Activated naive CD4-positive, alpha-beta T cell treated with anti-CD3 and anti-CD28 coated beads, Interleukin-2, amount 50 U/mL, for 24 hours (primary cell): Measurements from ENCODE around the gene CC2D2B.
"Not testable (repeated sequence)": the region's sequence is repeated elsewhere in the genome, so short reads cannot be mapped to it uniquely, and the experiment has no call there.

Source experiments
- H3K27ac Mint-ChIP-seq: one replicate; pipeline ENCODE4 v1.8.0; 2021; ENCODE audit warnings: mild to moderate bottlenecking, mixed read lengths
- H3K27me3 Mint-ChIP-seq: one replicate; pipeline ENCODE4 v1.8.0; 2021; ENCODE audit warnings: mixed read lengths
- H3K36me3 Mint-ChIP-seq: one replicate; pipeline ENCODE4 v1.8.0; 2021; ENCODE audit warnings: mixed read lengths
- H3K4me1 Mint-ChIP-seq: one replicate; pipeline ENCODE4 v1.8.0; 2021; ENCODE audit warnings: mixed read lengths
- H3K4me3 Mint-ChIP-seq: one replicate; pipeline ENCODE4 v1.8.0; 2021; ENCODE audit warnings: mild to moderate bottlenecking, mixed read lengths
- H3K9me3 Mint-ChIP-seq: one replicate; pipeline ENCODE4 v1.8.0; 2021; ENCODE audit warnings: mixed read lengths

CC2D2B gene

DNA sequence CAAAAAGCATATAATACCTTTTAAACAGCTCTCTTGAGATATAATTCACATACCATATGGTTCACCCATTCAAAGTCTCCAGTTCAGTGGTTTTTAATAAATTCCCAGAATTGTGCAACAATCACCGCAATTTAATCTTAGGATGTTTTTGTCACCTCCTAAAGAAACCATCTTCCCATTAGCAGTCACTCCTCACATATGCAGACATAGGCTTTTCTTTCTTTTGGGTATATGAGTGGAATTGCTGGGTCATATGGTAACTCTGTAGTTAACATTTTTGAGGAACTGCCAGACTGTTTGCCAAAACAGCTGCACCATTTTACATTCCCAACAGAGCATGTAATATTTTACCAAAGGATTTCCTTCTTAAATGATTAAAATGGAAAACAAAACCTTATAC is 57.0 kb downstream of the CC2D2B start:
- peaks cover 21% of the 10 kb centered on the region for H3K4me1 Mint-ChIP-seq
- H3K4me3 Mint-ChIP-seq, result no peak overlapping the region
- H3K36me3 Mint-ChIP-seq, result no peaks in the 10 kb centered on the region
- H3K27ac Mint-ChIP-seq, result no peak overlapping the region
- no peaks in the 10 kb centered on the region for H3K27me3 Mint-ChIP-seq
- H3K9me3 Mint-ChIP-seq, result no peaks in the 10 kb centered on the region

DNA sequence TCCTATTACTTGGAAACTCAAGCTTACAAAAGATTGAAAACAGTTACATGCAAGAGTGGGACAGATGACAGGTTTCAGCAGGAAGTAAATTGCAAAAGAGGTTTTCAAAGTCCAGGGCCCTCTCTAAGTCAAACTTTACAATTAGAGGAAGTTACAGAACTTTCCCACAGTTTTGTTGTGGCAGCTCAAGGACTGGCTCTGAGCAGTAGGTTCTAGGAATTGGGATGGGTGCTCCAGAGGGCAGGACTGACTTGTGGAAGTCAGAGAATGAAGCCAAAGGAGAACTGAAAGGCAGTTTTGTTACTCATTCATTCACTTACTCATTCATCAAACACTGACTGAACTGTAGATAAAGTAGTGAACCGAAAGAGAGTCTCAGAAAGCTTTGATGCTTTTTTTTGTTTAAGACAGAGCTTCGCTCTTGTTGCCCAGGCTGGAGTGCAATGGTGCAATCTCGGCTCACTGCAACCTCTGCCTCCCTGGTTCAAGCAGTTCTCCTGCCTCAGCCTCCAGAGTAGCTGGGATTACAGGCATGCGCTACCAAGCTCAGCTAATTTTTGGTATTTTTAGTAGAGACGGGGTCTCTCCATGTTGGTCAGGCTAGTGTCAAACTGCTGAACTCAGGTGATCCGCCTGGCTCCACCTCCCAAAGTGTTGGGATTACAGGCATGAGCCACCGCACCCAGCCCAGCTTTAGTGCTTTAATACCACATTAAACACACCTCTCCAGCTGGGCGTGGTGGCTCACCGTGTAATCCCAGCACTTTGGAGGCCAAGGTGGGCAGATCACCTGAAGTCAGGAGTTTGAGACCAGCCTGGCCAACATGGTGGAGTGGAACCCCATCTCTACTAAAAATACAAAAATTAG is 68.8 kb downstream of the CC2D2B start:
- no peaks in the 10 kb centered on the region for H3K4me1 Mint-ChIP-seq
- H3K27ac Mint-ChIP-seq, result no peak overlapping the region
- H3K9me3 Mint-ChIP-seq, result no peaks in the 10 kb centered on the region
- no peaks in the 10 kb centered on the region for H3K36me3 Mint-ChIP-seq
- peaks cover 6% of the 10 kb centered on the region for H3K27me3 Mint-ChIP-seq
- no peak overlapping the region for H3K4me3 Mint-ChIP-seq

DNA sequence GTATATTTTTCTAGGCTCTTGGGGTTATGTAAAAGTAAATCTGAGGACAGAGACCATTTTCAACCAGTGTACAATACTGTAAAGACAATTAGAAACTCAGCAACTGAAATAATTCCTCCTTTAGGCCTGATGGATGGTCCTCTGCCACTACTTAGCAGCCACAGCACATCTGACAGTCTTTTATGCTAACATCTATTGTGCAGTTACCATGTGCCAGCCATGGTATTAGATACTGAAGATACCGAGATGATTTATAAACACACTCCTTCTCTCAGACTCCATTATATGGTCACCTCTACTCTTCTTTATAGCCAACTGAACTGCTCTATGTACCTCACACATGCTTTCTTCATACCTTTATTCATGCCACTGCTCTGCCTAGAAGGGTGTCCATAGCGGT is 74.4 kb downstream of the CC2D2B start:
- no peak overlapping the region for H3K27ac Mint-ChIP-seq
- H3K9me3 Mint-ChIP-seq, result no peaks in the 10 kb centered on the region
- peaks cover 1% of the 10 kb centered on the region for H3K27me3 Mint-ChIP-seq
- no peaks in the 10 kb centered on the region for H3K36me3 Mint-ChIP-seq
- H3K4me1 Mint-ChIP-seq, result no peaks in the 10 kb centered on the region
- no peak overlapping the region for H3K4me3 Mint-ChIP-seq

DNA sequence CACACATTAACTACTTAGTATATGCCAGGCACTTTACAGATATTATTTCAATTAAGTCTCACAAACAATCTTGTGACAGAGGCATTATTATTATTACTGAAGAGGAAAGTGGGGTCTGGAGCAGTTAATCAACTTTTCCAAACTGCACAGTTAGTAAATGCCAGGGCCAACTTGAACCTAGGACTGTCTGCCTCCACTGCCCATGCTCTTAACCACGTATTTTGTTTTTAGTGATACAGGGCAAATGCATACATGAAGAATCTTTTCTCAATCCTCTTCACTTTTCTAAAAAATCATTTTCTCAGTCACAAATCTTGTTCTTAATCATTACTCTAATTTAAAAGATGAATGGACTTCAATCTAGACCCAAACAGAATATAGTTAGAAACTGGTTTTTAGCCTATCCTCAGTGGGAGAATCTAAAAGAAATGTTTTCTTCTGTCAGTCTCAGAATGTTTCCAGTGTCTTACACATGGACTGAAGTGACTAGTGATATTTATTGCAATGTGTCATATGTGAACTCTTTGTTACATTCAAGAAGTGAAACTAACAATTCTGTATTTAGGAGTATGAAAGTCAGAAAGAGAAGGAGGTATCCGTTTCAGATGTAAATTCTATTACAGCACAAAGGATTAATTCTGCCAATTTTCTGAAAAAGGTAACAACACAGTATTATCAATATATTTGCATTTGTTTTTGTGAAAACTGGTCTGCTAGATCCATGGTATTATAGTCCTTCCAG is 80.1 kb downstream of the CC2D2B start:
- Mint-ChIP-seq H3K4me1 (no peaks in the 10 kb centered on the region), H3K27ac (no peak overlapping the region), H3K36me3 (no peaks in the 10 kb centered on the region), H3K27me3 (peaks cover 3% of the 10 kb centered on the region), H3K4me3 (no peak overlapping the region), H3K9me3 (no peaks in the 10 kb centered on the region)

DNA sequence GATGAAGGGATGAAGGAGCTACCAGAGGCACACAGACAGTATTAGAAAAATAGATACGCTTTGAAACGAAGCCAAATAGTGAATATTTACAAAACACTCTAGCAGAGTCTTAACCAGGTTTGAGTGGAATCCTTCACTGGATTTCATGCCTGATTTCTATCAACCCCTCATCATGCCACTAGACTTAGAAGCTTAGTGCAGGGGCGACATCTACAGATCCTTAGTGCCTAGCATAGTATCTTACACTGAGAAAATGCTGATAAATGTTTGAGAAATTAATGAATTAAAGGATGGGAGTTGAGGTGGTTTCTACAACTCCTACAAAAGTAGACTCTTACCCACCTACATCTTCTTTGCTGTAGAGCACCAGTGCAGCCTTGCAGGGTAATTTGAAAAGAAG is 80.9 kb downstream of the CC2D2B start:
- H3K27ac Mint-ChIP-seq, result no peak overlapping the region
- peaks cover 3% of the 10 kb centered on the region for H3K27me3 Mint-ChIP-seq
- H3K36me3 Mint-ChIP-seq, result no peaks in the 10 kb centered on the region
- H3K9me3 Mint-ChIP-seq, result no peaks in the 10 kb centered on the region
- no peak overlapping the region for H3K4me3 Mint-ChIP-seq
- no peaks in the 10 kb centered on the region for H3K4me1 Mint-ChIP-seq

DNA sequence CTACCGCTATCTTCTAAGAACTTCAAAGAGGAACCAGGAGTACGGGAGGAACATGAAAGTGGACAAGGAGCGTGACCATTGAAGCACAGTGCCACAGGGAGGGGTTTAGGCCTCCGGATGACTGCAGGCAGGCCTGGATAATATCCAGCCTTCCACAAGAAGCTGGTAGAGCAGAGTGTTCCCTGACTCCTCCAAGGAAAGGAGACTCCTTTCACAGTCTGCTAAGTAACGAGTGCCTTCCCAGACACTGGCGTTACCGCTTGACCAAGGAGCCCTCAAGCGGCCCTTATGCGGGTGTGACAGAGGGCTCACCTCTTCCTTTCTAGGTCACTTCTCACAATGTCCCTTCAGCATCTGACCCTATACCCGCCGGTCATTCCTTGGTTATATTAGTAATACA is 86.6 kb downstream of the CC2D2B start:
- H3K27ac Mint-ChIP-seq, H3K4me3 Mint-ChIP-seq, H3K4me1 Mint-ChIP-seq, H3K27me3 Mint-ChIP-seq, H3K9me3 Mint-ChIP-seq, H3K36me3 Mint-ChIP-seq: not testable (repeated sequence)

DNA sequence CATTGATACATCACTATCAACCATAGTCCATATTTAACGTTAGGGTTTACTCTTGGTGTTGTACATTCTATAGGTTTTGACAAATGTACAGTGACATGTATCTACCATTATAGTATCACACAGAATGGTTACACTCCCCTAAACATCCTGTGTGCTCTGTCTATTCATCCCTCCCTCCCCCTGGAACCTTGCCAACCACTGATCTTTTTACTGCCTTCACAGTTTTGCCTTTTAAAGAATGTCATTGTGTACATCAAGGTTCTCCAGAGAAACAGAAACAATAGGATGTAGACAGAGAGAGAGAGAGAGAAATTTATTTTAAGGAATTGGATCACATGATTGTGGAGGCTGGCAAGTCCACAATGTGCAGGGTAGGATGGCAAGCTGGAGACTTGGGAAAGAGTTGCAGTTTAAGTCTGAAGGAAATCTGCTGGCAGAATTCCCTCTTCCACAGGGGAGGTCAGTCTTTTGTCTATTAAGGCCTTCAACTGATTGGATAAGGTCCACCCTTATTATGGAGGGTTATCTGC is 90.5 kb downstream of the CC2D2B start:
- Mint-ChIP-seq H3K36me3 (no peaks in the 10 kb centered on the region), H3K9me3 (no peaks in the 10 kb centered on the region)

DNA sequence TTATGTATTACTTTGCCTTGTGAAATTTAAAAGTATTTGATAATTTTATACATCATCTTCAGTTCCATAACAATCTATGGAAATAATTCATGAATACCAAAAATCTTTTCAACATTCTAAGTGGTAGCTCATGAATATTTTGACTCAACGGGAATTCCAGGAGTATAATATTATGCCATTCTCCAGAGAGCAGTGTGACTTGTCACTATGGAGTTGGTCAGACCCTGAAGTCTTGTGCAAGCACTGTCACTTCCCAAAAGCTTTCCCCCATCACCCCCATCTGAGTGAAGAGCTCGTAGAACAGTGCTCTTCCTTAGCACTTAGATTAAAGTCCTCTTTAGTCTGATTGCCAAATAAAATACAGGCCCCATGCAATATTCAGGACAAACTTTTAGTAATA is 106.2 kb downstream of the CC2D2B start:
- Mint-ChIP-seq H3K36me3 (no peaks in the 10 kb centered on the region), H3K27me3 (peaks cover 8% of the 10 kb centered on the region), H3K4me3 (no peak overlapping the region), H3K27ac (no peak overlapping the region), H3K9me3 (no peaks in the 10 kb centered on the region), H3K4me1 (no peaks in the 10 kb centered on the region)

More for the DNA sequence above, 90.5 kb downstream of the CC2D2B start:
- no peaks in the 10 kb centered on the region for H3K27me3 Mint-ChIP-seq
- H3K4me1 Mint-ChIP-seq, result no peaks in the 10 kb centered on the region
- no peak overlapping the region for H3K4me3 Mint-ChIP-seq
- no peak overlapping the region for H3K27ac Mint-ChIP-seq

DNA sequence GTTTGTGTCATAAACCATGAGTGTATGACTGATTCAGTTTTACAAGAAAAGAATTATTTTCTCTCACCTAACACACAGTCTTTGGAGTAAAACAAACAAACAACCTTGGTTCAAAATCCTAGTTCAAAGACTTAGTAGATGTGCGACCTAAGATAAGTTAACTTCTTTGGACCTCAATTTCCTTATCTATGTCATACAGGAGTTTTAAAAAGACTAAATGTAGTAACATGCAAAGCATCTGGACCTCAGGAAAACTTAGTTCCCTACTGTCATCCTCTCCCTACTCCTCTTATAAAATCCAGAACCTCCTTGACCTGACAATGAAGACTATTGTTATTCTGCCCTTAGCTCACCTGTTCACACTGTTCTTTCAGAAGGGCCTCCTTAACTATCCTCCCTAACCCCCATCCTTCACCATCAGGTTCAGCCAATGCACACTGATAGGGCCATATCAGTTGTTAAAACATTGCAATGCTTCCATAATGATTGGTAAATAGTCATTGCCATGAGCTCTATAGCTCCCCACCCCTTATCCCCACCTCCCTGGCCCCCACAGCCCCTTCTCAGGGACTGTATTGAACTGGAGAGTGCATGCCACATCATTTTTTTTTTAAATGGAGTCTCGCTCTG is 106.8 kb downstream of the CC2D2B start:
- Mint-ChIP-seq H3K4me3 (no peak overlapping the region), H3K27me3 (peaks cover 6% of the 10 kb centered on the region), H3K4me1 (no peaks in the 10 kb centered on the region), H3K27ac (no peak overlapping the region), H3K36me3 (no peaks in the 10 kb centered on the region), H3K9me3 (no peaks in the 10 kb centered on the region)

DNA sequence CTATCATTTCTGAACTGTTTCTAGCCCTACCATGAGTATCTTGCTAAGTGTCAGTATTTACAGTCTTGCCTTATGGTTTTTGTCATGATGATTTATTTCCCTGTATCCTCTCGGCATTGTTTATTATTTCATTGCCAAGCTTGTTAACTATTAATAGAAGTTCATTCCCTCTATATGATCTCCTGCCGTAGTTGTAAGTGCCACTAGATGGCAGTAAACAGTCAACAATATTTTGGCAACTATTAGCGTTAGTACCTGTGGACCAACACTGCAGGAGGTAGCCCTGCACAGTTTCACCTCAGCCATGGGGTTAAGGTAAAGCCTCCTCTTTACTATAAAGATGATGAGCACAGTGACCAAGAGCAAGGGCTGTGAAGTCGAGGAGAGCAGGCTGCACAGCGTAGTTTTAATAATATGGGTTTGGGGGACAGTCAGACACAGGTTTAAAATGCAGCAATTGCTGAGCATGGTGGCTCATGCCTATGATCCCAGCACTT is 109.5 kb downstream of the CC2D2B start:
- Mint-ChIP-seq H3K4me3 (no peak overlapping the region), H3K4me1 (no peaks in the 10 kb centered on the region), H3K36me3 (no peaks in the 10 kb centered on the region), H3K27me3 (peaks cover 6% of the 10 kb centered on the region), H3K27ac (no peak overlapping the region), H3K9me3 (no peaks in the 10 kb centered on the region)

DNA sequence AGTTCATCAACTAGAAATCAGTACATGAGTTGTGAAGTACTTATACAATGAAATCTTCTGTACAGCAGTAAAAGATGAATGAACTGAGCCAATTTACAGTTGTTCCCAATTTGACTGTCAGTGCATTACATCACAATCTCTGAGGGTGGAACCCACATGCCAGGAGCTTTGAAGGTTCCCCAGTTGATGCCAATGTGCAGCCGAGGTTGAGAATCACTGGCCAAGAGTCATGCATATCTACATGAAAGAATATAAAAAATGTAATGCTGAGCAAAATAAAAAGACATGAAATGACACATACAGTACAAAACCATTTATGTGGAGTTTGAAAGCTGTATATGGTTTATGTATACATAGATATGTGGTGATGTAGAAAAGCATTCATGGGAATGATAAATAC is 113.6 kb downstream of the CC2D2B start:
- H3K36me3 Mint-ChIP-seq, result no peaks in the 10 kb centered on the region
- no peak overlapping the region for H3K27ac Mint-ChIP-seq
- H3K27me3 Mint-ChIP-seq, result peaks cover 4% of the 10 kb centered on the region
- H3K4me1 Mint-ChIP-seq, result no peaks in the 10 kb centered on the region
- no peaks in the 10 kb centered on the region for H3K9me3 Mint-ChIP-seq
- H3K4me3 Mint-ChIP-seq, result no peak overlapping the region

DNA sequence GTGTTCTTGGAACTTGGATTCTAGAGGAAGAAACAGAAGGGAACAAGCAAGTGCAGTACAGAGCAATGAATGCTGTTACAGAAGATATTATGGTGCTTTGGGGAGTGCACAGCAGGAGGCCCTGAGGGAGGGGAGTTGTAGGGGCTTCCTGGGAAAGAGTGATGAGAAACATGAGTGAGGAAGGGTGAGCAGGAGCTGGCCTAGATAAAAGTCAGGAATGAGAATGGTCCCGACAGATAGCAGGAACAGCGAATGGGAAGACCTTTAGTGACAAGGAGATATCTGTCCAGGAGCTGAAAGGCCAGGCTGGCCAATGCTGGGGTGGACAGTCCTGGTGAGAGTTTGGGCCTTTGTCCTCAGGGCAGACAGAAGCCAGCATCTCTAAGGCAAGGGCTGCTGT is 115.0 kb downstream of the CC2D2B start:
- H3K27me3 Mint-ChIP-seq, result no peaks in the 10 kb centered on the region
- H3K36me3 Mint-ChIP-seq, result no peaks in the 10 kb centered on the region
- H3K9me3 Mint-ChIP-seq, result no peaks in the 10 kb centered on the region
- no peak overlapping the region for H3K4me3 Mint-ChIP-seq
- H3K4me1 Mint-ChIP-seq, result no peaks in the 10 kb centered on the region
- no peak overlapping the region for H3K27ac Mint-ChIP-seq

DNA sequence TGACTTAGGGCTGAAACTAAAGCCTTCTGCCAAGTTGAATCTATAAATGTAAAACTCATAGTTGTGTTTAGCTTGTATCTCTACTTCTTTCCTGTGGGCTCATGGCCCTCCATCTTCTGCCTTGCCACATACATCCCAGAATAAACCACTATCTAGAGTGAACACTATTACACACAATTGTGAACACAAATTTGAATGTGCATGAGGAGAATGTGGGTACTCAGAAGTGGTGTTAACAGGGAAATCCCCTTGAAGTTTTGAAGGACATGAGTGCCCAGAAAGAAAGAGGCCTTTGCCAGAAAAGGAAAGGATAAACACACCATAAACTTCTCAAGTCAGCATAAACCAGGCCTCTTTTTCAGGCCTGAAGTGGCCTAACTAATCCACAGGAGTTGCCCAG is 115.4 kb downstream of the CC2D2B start:
- no peak overlapping the region for H3K27ac Mint-ChIP-seq

DNA sequence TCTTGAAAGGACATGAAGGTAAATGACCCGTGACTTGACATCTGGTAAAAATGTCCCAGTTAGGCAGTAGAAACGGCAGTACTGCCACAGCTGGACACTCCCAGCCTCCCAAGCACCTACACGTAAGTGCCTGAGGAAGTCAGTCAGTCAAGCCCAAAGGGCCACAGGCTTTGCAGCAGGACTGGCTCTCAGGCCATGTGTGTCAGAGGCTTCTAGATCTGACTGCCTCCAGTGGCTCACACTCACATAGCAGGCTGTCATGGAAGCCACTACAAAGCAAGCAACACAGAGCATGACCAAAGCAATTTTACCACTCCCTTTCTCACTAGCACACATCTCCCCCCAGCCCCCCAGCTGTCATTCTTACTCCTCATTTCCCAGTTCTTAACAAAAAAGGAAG is 117.8 kb downstream of the CC2D2B start:
- H3K4me1 Mint-ChIP-seq, result no peaks in the 10 kb centered on the region
- peaks cover 1% of the 10 kb centered on the region for H3K36me3 Mint-ChIP-seq
- no peak overlapping the region for H3K4me3 Mint-ChIP-seq
- no peaks in the 10 kb centered on the region for H3K9me3 Mint-ChIP-seq
- H3K27me3 Mint-ChIP-seq, result no peaks in the 10 kb centered on the region
- H3K27ac Mint-ChIP-seq, result no peak overlapping the region

More for the DNA sequence above, 115.4 kb downstream of the CC2D2B start:
- no peaks in the 10 kb centered on the region for H3K4me1 Mint-ChIP-seq
- H3K9me3 Mint-ChIP-seq, result no peaks in the 10 kb centered on the region
- H3K36me3 Mint-ChIP-seq, result peaks cover 1% of the 10 kb centered on the region
- no peak overlapping the region for H3K4me3 Mint-ChIP-seq
- no peaks in the 10 kb centered on the region for H3K27me3 Mint-ChIP-seq

DNA sequence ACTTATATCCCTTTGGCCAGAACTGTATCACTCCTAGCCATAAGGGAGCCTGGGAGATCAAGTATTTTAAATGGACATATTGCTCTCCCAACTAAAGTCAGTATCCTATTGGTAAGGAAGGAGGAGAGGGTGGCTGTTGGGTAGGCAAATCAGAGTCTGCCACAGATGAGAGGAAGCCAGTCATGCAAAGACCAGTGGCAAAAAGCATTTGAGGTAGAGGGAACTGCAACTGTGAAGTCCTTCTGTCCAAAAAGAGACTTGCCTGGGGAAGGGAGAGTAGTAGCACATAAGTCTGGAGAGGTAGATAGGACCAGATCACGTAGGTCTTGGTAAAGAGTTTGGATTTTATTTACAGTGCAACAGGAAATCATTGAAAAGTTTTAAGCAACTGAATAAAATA is 126.8 kb downstream of the CC2D2B start:
- H3K9me3 Mint-ChIP-seq, result no peaks in the 10 kb centered on the region
- H3K4me3 Mint-ChIP-seq, result no peak overlapping the region
- peaks cover 7% of the 10 kb centered on the region for H3K36me3 Mint-ChIP-seq
- H3K27ac Mint-ChIP-seq, result no peak overlapping the region
- peaks cover 28% of the 10 kb centered on the region for H3K27me3 Mint-ChIP-seq
- H3K4me1 Mint-ChIP-seq, result no peaks in the 10 kb centered on the region
